ENCODE results near the gene MRGPRG.

GRCh38 chr11:3173795-3174194 is 44.8 kb downstream of the MRGPRG start:
- no peak for TF ChIP-seq CTCF (IDR thresholded peaks at IDR 0.05; ENCODE audit: insufficient read depth, low read length, poor library complexity, severe bottlenecking)
- no peak for TF ChIP-seq EZH2phosphoT487 (conservative IDR thresholded peaks at IDR 0.05; ENCODE audit: low read length)

All from SU-DHL-6 (cell line).